DOHH2 (cell line): Measurements from ENCODE around the gene CELSR3.

Source experiments
- CTCF ChIP-seq: fragments of 200-600 bp; sonication (generic); IDR thresholded peaks from one replicate; pipeline ENCODE4 v1.5.1; 2014; ENCODE audit warnings: antibody characterized with exemption, mild to moderate bottlenecking, low read depth, low read length; ENCODE audit not compliant: poor library complexity, severe bottlenecking
- EZH2phosphoT487 ChIP-seq: fragments of 200-600 bp; sonication (generic); IDR thresholded peaks from 2 replicates; pipeline ENCODE4 v1.6.1; 2017; ENCODE audit warnings: borderline replicate concordance, mild to moderate bottlenecking, antibody characterized with exemption, low read length, moderate library complexity, mixed read lengths

- no peak for TF ChIP-seq EZH2phosphoT487
- no peak for TF ChIP-seq CTCF
Measured at GRCh38 chr3:48687220-48687678, 24.6 kb upstream of the CELSR3 start.
